Activated naive CD4-positive, alpha-beta T cell treated with Interleukin-2 at 50 U/mL for 16 hours (primary cell): ENCODE data around the gene CNTNAP5.

Source experiments
- DNase-seq: peaks from one replicate; pipeline ENCODE4 v3.0.0-alpha.2; 2020

Gene CNTNAP5

GRCh38 chr2:124740636-124741035 lies 715.5 kb downstream of the CNTNAP5 start:
- DNase-seq, result no peak

GRCh38 chr2:124753842-124754241 lies 728.8 kb downstream of the CNTNAP5 start:
- DNase-seq, result no peak

- no peak for DNase-seq
These were observed 730.3 kb downstream of the CNTNAP5 start for GRCh38 chr2:124755386-124755785.

GRCh38 chr2:124756048-124756447 lies 731.0 kb downstream of the CNTNAP5 start:
- no peak for DNase-seq

- DNase-seq, result no peak
These were observed 737.3 kb downstream of the CNTNAP5 start for GRCh38 chr2:124762388-124762787.

- no peak for DNase-seq
These were observed 738.5 kb downstream of the CNTNAP5 start for GRCh38 chr2:124763611-124764010.

- DNase-seq, result no peak
These were observed 749.7 kb downstream of the CNTNAP5 start for GRCh38 chr2:124774781-124775180.

- no peak for DNase-seq
These were observed 751.2 kb downstream of the CNTNAP5 start for GRCh38 chr2:124776332-124776731.

- DNase-seq, result no peak
These were observed 753.0 kb downstream of the CNTNAP5 start for GRCh38 chr2:124778076-124778475.

- DNase-seq, result no peak
These were observed 771.6 kb downstream of the CNTNAP5 start for GRCh38 chr2:124796647-124797046.

GRCh38 chr2:124797049-124797448 lies 772.0 kb downstream of the CNTNAP5 start:
- no peak for DNase-seq

- DNase-seq, result no peak
These were observed 773.5 kb downstream of the CNTNAP5 start for GRCh38 chr2:124798551-124798950.

- DNase-seq, result no peak
These were observed 779.2 kb downstream of the CNTNAP5 start for GRCh38 chr2:124804014-124804940.

GRCh38 chr2:124805060-124805459 lies 780.0 kb downstream of the CNTNAP5 start:
- no peak for DNase-seq

GRCh38 chr2:124810132-124810531 lies 785.0 kb downstream of the CNTNAP5 start:
- no peak for DNase-seq

GRCh38 chr2:124814968-124815745 lies 790.1 kb downstream of the CNTNAP5 start:
- DNase-seq, result no peak

- DNase-seq, result no peak
These were observed 790.9 kb downstream of the CNTNAP5 start for GRCh38 chr2:124816007-124816406.

GRCh38 chr2:124822516-124822915 lies 797.4 kb downstream of the CNTNAP5 start:
- no peak for DNase-seq

GRCh38 chr2:124824441-124824840 lies 799.4 kb downstream of the CNTNAP5 start:
- DNase-seq, result no peak

- DNase-seq, result no peak
These were observed 807.4 kb downstream of the CNTNAP5 start for GRCh38 chr2:124832521-124832920.

- DNase-seq, result no peak
These were observed 809.2 kb downstream of the CNTNAP5 start for GRCh38 chr2:124834331-124834730.

- no peak for DNase-seq
These were observed 810.2 kb downstream of the CNTNAP5 start for GRCh38 chr2:124835331-124835730.

GRCh38 chr2:124836416-124836815 lies 811.3 kb downstream of the CNTNAP5 start:
- DNase-seq, result no peak

- no peak for DNase-seq
These were observed 812.4 kb downstream of the CNTNAP5 start for GRCh38 chr2:124837496-124837895.
